PFSK-1 (cell line): ENCODE data around the gene HNRNPLL.

Experiments
- FOXP2 ChIP-seq: optimal IDR thresholded peaks from 2 replicates; pipeline ENCODE3; 2011; ENCODE audit warnings: borderline replicate concordance, control low read depth, inconsistent platforms; ENCODE audit not compliant: insufficient read depth; ENCODE audit errors: extremely low read length, extremely low read depth
- POLR2AphosphoS5 ChIP-seq: IDR thresholded peaks from 2 replicates; pipeline ENCODE4 v1.6.1; 2012; ENCODE audit warnings: low read depth, mild to moderate bottlenecking, control low read depth, low read length, moderate library complexity
- REST ChIP-seq, 2 experiments: IDR thresholded peaks; 2 replicates each; pipeline versions ENCODE4 v1.6.1 to v1.8.0; 2011 to 2012; ENCODE audit warnings: low read depth in 2 of 2, low read length in 2 of 2, control low read depth in 1 of 2, inconsistent platforms in 1 of 2, mild to moderate bottlenecking in 1 of 2, moderate library complexity in 1 of 2; ENCODE audit not compliant: insufficient read depth in 1 of 2
- SIN3A ChIP-seq: IDR thresholded peaks from 2 replicates; pipeline ENCODE4 v1.6.1; 2012; ENCODE audit warnings: mild to moderate bottlenecking, low read length, moderate library complexity, borderline replicate concordance; ENCODE audit not compliant: insufficient read depth
- TAF1 ChIP-seq: IDR thresholded peaks from 2 replicates; pipeline ENCODE4 v1.6.1; 2012; ENCODE audit warnings: low read length, control low read depth, borderline replicate concordance; ENCODE audit not compliant: insufficient read depth

The HNRNPLL gene

GRCh38 chr2:38565333-38565732, 37.4 kb downstream of the HNRNPLL start:
- TF ChIP-seq SIN3A (no peak), TAF1 (no peak), REST (IDR thresholded peaks at IDR 0.05; ENCODE audit: insufficient read depth in 1 of 2, low read depth in 2 of 2, low read length in 2 of 2) (no peak), POLR2AphosphoS5 (no peak), FOXP2 (no peak)

GRCh38 chr2:38561691-38562090, 41.0 kb downstream of the HNRNPLL start:
- TF ChIP-seq SIN3A (no peak), POLR2AphosphoS5 (no peak), TAF1 (no peak), FOXP2 (no peak), REST (IDR thresholded peaks at IDR 0.05; ENCODE audit: insufficient read depth in 1 of 2, low read depth in 2 of 2, low read length in 2 of 2) (no peak)

GRCh38 chr2:38560092-38560491, 42.6 kb downstream of the HNRNPLL start:
- no peak for TF ChIP-seq REST (IDR thresholded peaks at IDR 0.05; ENCODE audit: insufficient read depth in 1 of 2, low read depth in 2 of 2, low read length in 2 of 2)
- TF ChIP-seq POLR2AphosphoS5: no peak
- TF ChIP-seq FOXP2: no peak
- TF ChIP-seq TAF1: no peak
- TF ChIP-seq SIN3A: no peak

- TF ChIP-seq REST (IDR thresholded peaks at IDR 0.05; ENCODE audit: insufficient read depth in 1 of 2, low read depth in 2 of 2, low read length in 2 of 2): no peak
- no peak for TF ChIP-seq SIN3A
Observed at GRCh38 chr2:38557981-38558380, 44.7 kb downstream of the HNRNPLL start.

GRCh38 chr2:38557217-38557616, 45.5 kb downstream of the HNRNPLL start:
- TF ChIP-seq SIN3A (no peak), FOXP2 (no peak), POLR2AphosphoS5 (no peak), TAF1 (no peak), REST (IDR thresholded peaks at IDR 0.05; ENCODE audit: insufficient read depth in 1 of 2, low read depth in 2 of 2, low read length in 2 of 2) (no peak)
